Endothelial cell of coronary artery (primary cell): ENCODE results near the gene SEC22A. TPM values are rescaled to one million over a fixed set of nuclear protein-coding genes. Genes with fewer than 3 reads are reported as not detected.

Source experiments
- total RNA-seq: library from RNA; depleted of rRNA; stranded (reverse); fragments of >200 nt; gene quantifications from 2 replicates; pipeline ENCODE4 v1.2.3, GENCODE V29; 2014

Gene SEC22A, protein sequence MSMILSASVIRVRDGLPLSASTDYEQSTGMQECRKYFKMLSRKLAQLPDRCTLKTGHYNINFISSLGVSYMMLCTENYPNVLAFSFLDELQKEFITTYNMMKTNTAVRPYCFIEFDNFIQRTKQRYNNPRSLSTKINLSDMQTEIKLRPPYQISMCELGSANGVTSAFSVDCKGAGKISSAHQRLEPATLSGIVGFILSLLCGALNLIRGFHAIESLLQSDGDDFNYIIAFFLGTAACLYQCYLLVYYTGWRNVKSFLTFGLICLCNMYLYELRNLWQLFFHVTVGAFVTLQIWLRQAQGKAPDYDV
- total RNA-seq = 26.7 and 26.9 TPM in 2 replicates

DNA sequence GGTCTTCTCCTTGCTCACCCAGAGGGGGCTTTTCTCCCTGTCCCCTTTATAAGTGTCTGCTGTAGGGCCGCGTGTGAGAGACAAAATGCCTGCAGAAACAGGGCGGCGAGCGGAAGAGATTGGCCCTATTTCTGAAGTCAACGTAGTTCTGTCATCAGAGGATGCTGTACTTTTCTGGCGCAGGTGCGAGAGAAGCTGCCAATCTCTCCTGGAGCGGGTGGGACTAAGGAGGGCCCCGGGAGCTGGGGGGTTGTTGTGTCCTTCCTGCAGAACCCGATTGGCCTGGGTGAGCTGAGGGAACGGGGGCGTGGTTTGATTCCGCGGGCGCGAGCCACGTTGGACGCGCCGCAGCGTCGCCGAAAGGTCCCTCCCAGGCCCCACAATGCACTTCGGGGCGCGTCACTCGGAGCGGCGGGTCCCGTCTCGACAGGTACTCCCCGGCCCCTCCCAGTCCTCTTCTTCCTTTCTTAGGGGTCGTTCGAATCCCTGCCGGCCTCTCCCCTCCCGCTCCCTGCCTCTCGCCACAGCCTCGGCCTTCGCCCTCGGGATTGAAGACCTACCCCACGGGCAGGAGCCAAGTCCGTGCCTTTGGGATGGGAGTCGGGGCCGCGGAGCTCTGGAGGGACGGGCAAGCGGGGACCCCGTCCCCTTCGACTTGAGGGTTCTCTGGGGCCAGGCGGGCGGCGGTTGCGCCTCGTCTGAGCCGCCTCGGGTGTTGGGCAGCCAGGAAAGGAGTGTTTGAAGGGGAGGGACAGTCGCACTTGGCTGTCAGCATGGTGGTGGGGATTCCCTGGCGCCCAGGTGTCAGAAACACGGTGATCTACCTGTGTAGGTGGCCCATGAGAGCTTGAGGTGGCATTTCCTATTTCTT, at the start of gene SEC22A:
TSS of gene SEC22A (plus strand) at position 387 of the 871 bp plus-strand sequence. CDS start 7,275 bp downstream, outside the sequence.

Other genes with a start within 250 kb of the SEC22A start
- under 0.01 and 0.09 TPM in 2 replicates for gene SEMA5B, start 174.2 kb upstream of the SEC22A start, total RNA-seq
- gene PDIA5, start 134.9 kb upstream of the SEC22A start, total RNA-seq = 29.1 and 43.2 TPM in 2 replicates
- gene ADCY5, start 247.1 kb downstream of the SEC22A start, total RNA-seq = 0.38 TPM in 1 of 2 replicates, not detected in the other